Ovary (tissue), 9 donors: ENCODE measurements around the gene PLAU. TPM values are rescaled to one million over a fixed set of nuclear protein-coding genes. Genes with fewer than 3 reads are reported as not detected.
A peak's percentile ranks its signal among the peaks of the same experiment; 100 is the strongest.

Experiments used
- DNase-seq, 5 donors: peaks; one replicate each; pipeline ENCODE4 v3.0.0-alpha.2; 2019 to 2020
- H3K27ac ChIP-seq, 2 donors: fragments of 200-600 bp; one replicate each; pipeline versions ENCODE4 v1.5.1 to v1.8.0; 2019 to 2022
- H3K27me3 ChIP-seq: fragments of 200-600 bp; one replicate; pipeline ENCODE4 v1.8.0; 2022
- H3K36me3 ChIP-seq: fragments of 200-600 bp; sonication (generic); one replicate; pipeline ENCODE4 v1.5.1; 2019
- H3K4me1 ChIP-seq: one replicate; pipeline ENCODE4 v1.8.1; 2013; ENCODE audit warnings: mild to moderate bottlenecking, moderate library complexity; ENCODE audit not compliant: insufficient read depth
- H3K4me3 ChIP-seq: fragments of 200-600 bp; sonication (generic); one replicate; pipeline ENCODE4 v1.5.1; 2017
- H3K9me3 ChIP-seq, 2 donors: fragments of 200-600 bp in 1 of 2; sonication (generic) in 1 of 2; one replicate each; pipeline versions ENCODE4 v1.5.1 to v1.8.1; 2013 to 2019; ENCODE audit warnings: mild to moderate bottlenecking in 1 of 2, moderate library complexity in 1 of 2
- EP300 ChIP-seq: sonication (generic); formaldehyde crosslinking; IDR thresholded peaks from one replicate; pipeline ENCODE4 v1.6.1; 2017; ENCODE audit warnings: antibody characterized with exemption
- POLR2A ChIP-seq: fragments of 450-650 bp; IDR thresholded peaks from one replicate; pipeline ENCODE4 v1.6.1; 2017; ENCODE audit warnings: antibody characterized with exemption, mild to moderate bottlenecking, moderate library complexity
- WGBS, 3 donors: extraction: QIAGEN DNeasy Blood & Tissue Kit in 1 of 3; methylation state at CpG; one replicate each; pipeline versions ENCODE4 v1.1.5 to v1.1.7; 2013 to 2017; 5-methylcytosine and 5-hydroxymethylcytosine counted together
- intact Hi-C, 4 donors: fragments of 100-400 bp; cut with DNase I; formaldehyde crosslinking; loops; one replicate each; pipeline versions ENCODE4 v1.11.0 to v1.15.1; 2022 to 2023
- polyA plus RNA-seq, 2 donors: library from polyadenylated mRNA; stranded (reverse); fragments of 200-250 nt in 1 of 2; fragments of 350-450 nt in 1 of 2; fragmentation: Illumina TruSeq in 1 of 2; extraction: RNeasy Lipid Tissue Mini Kit (QIAGEN cat#74804) in 1 of 2; gene quantifications; one replicate each; pipeline ENCODE4 v1.2.3, GENCODE V29; 2013 to 2014
- total RNA-seq, 7 donors: library from RNA; depleted of rRNA in 2 of 7; stranded (reverse); fragments of >200 nt in 2 of 7; fragmentation: NEBNext Ultra II Directional in 3 of 7; extraction: Animal tissue kit (Norgen Biotek cat#: 25700) in 3 of 7; gene quantifications; one replicate each; pipeline versions ENCODE4 v1.1.0 to v1.2.4, GENCODE V29; 2016 to 2023
- TF ChIP-seq, protein P1 (sequence below), 3 donors: fragments of 450-650 bp in 2 of 3; fragments of 200-600 bp in 1 of 3; IDR thresholded peaks; one replicate each; pipeline versions ENCODE4 v1.5.1 to v1.8.0; 2016 to 2022; ENCODE audit warnings: antibody characterized with exemption in 3 of 3, mild to moderate bottlenecking in 1 of 3
- donor health status: DM: no; HTN: no; CAD: no; lungs with moderate emphysema.
- donor health status: DM: no; HTN: no; CAD: no.
- donor health status: Bipolar disorder and iron deficiency.
- donor health status: DM: yes; HTN: yes; CAD: no.
- donor health status: DM: no; HTN: no; CAD: no.
- donor health status: DM: yes; HTN: yes; CAD: no.

PLAU gene
- total and polyA plus RNA-seq, 9 donors = 0.24 to 12.6 (median 4.6) TPM

GRCh38 chr10:73901261-73901660 lies 9.7 kb upstream of the PLAU start:
- H3K36me3 ChIP-seq = no peaks in the 10 kb centered on the region
- TF ChIP-seq POLR2A = no peak
- TF ChIP-seq, protein P1, sequence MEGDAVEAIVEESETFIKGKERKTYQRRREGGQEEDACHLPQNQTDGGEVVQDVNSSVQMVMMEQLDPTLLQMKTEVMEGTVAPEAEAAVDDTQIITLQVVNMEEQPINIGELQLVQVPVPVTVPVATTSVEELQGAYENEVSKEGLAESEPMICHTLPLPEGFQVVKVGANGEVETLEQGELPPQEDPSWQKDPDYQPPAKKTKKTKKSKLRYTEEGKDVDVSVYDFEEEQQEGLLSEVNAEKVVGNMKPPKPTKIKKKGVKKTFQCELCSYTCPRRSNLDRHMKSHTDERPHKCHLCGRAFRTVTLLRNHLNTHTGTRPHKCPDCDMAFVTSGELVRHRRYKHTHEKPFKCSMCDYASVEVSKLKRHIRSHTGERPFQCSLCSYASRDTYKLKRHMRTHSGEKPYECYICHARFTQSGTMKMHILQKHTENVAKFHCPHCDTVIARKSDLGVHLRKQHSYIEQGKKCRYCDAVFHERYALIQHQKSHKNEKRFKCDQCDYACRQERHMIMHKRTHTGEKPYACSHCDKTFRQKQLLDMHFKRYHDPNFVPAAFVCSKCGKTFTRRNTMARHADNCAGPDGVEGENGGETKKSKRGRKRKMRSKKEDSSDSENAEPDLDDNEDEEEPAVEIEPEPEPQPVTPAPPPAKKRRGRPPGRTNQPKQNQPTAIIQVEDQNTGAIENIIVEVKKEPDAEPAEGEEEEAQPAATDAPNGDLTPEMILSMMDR (IDR thresholded peaks at IDR 0.05) = no peak
- no peak for TF ChIP-seq EP300
- H3K4me3 ChIP-seq = no peak overlapping the region
- H3K27me3 ChIP-seq = no peaks in the 10 kb centered on the region
- H3K27ac ChIP-seq = no peak overlapping the region
- H3K9me3 ChIP-seq = no peaks in the 10 kb centered on the region
- H3K4me1 ChIP-seq = peaks cover 2% of the 10 kb centered on the region
- DNase-seq = no peak
- intact Hi-C loops = no loop called here
- WGBS, 3 donors = 83 to 96% (median 87%) methylated on average over 6 of the region's 6 CpGs

GRCh38 chr10:73902351-73902750 lies 8.6 kb upstream of the PLAU start:
- no peaks in the 10 kb centered on the region for H3K9me3 ChIP-seq

GRCh38 chr10:73905256-73906020 lies 5.5 kb upstream of the PLAU start:
- H3K36me3 ChIP-seq = no peaks in the 10 kb centered on the region
- no peak for DNase-seq
- H3K27ac ChIP-seq = peak overlapping the region in 1 of 2 donors; percentile 81
- no peak overlapping the region for H3K4me3 ChIP-seq
- 88 to 92% (median 92%) methylated on average over 4 of the region's 4 CpGs for WGBS, 3 donors
- intact Hi-C loops = no loop called here
- no peaks in the 10 kb centered on the region for H3K9me3 ChIP-seq
- H3K27me3 ChIP-seq = no peaks in the 10 kb centered on the region
- peaks cover 10% of the 10 kb centered on the region for H3K4me1 ChIP-seq
- TF ChIP-seq POLR2A (no peak), EP300 (no peak)
- TF ChIP-seq, protein P1 (IDR thresholded peaks at IDR 0.05) = no peak

More at GRCh38 chr10:73902351-73902750, 8.6 kb upstream of the PLAU start:
- Histone ChIP-seq H3K27ac (no peak overlapping the region), H3K36me3 (no peaks in the 10 kb centered on the region), H3K4me1 (peaks cover 10% of the 10 kb centered on the region), H3K4me3 (no peak overlapping the region), H3K27me3 (no peaks in the 10 kb centered on the region)
- intact Hi-C loops = no loop called here
- 95 to 99% (median 98%) methylated on average over 2 of the region's 2 CpGs for WGBS, 3 donors
- TF ChIP-seq POLR2A (no peak), EP300 (no peak)
- TF ChIP-seq, protein P1 (IDR thresholded peaks at IDR 0.05) = no peak
- no peak for DNase-seq

DNA sequence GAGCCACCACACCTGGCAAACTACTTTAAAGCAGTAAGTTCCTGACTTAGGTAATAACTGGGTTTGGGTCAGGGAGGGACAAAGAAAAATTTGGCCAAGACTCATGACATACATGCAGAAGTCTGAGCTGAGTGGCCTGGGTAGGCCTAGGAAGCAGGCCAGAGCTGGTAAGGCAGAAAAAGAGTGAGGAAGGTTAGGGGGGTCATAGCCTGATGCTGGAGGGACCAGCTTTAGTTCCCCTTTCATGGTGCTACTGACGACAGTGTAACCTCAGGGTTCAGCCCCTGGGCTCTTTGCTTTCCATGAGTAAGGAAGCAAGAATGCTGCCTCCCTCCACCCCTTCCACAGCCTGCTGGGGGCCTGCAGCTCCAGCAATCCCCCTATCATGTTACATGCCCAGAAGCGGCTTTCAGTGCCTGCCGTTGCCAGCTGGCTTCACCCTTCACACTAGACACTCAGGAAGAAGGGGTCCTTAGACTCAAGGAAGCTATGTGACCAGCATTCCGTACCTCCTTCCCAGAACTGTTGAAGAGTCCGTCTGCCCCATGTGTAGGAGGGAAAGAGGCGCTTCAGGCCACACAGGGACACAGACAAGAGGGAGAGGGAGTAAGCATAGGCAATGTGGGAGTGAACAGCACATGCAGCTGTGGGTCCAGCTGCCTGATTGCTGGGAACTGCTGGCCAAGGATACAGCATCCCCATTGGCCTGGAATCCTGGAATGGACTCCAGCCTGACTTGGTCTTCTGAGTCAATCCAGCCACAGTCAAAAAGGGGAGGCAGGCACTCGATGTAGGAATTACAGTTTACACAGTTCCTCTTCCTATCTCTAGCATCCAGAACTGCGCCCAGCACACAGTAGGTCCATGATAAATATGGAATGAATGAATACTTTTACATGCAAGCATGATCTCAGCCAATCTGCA lies 4.1 kb upstream of the PLAU start:
- H3K4me1 ChIP-seq = peaks cover 10% of the 10 kb centered on the region
- 1 to 9% (median 3%) methylated on average over 8 of the region's 8 CpGs for WGBS, 3 donors
- peak; percentile 74 to 87 (median 86) for DNase-seq
- intact Hi-C loops = no loop called here
- H3K9me3 ChIP-seq = no peaks in the 10 kb centered on the region
- H3K27ac ChIP-seq = peak overlapping the region; percentile 64 to 81
- no peaks in the 10 kb centered on the region for H3K27me3 ChIP-seq
- H3K4me3 ChIP-seq = no peak overlapping the region
- no peaks in the 10 kb centered on the region for H3K36me3 ChIP-seq
- TF ChIP-seq, protein P1 (IDR thresholded peaks at IDR 0.05) = peak in 1 of 3 donors; percentile 24
- TF ChIP-seq POLR2A (no peak), EP300 (peak; percentile 71)
